Endothelial cell of umbilical vein (primary cell): ENCODE data around the gene RALGPS1.

Source experiments
- CTCF ChIP-seq, 2 donors: IDR thresholded peaks; 1 replicate in 1 of 2; 2 replicates in 1 of 2; pipeline ENCODE4 v1.5.1; 2011; ENCODE audit warnings: low read length in 2 of 2, mild to moderate bottlenecking in 2 of 2, moderate library complexity in 2 of 2, control low read depth in 1 of 2, inconsistent platforms in 1 of 2, low read depth in 1 of 2; ENCODE audit not compliant: insufficient read depth in 1 of 2; ENCODE audit errors: extremely low read depth in 1 of 2
- GATA2 ChIP-seq: IDR thresholded peaks from 2 replicates; pipeline ENCODE4 v1.7.0; 2011; ENCODE audit warnings: low read depth, mild to moderate bottlenecking, moderate library complexity, mixed read lengths, low read length; ENCODE audit not compliant: insufficient read length, insufficient read depth
- MAX ChIP-seq: IDR thresholded peaks from 2 replicates; pipeline ENCODE4 v1.6.1; 2011; ENCODE audit not compliant: insufficient read depth, insufficient read length
- POLR2A ChIP-seq: IDR thresholded peaks from 2 replicates; pipeline ENCODE4 v1.6.1; 2012; ENCODE audit warnings: low read depth, mild to moderate bottlenecking, control low read depth, low read length
- POLR2AphosphoS5 ChIP-seq: IDR thresholded peaks from 2 replicates; pipeline ENCODE4 v1.6.1; 2012; ENCODE audit warnings: low read depth, mild to moderate bottlenecking, control low read depth, low read length, moderate library complexity; ENCODE audit not compliant: insufficient read depth

GRCh38 chr9:127233989-127234388, 319.4 kb downstream of the RALGPS1 start:
- no peak for TF ChIP-seq POLR2A
- no peak for TF ChIP-seq POLR2AphosphoS5
- TF ChIP-seq CTCF (IDR thresholded peaks at IDR 0.05; ENCODE audit: extremely low read depth in 1 of 2, insufficient read depth in 1 of 2, low read depth in 1 of 2, low read length in 2 of 2): no peak
- no peak for TF ChIP-seq MAX
- no peak for TF ChIP-seq GATA2
